Progenitor cell of endocrine pancreas (in vitro differentiated cells): ENCODE results near the gene CD22. TPM values are rescaled to one million over a fixed set of nuclear protein-coding genes. Genes with fewer than 3 reads are reported as not detected.
"Not testable (repeated sequence)": the region's sequence is repeated elsewhere in the genome, so short reads cannot be mapped to it uniquely, and the experiment has no call there.

Experiments
- DNase-seq: peaks from one replicate; pipeline ENCODE4 v3.0.0; 2021; ENCODE audit warnings: low spot score; ENCODE audit not compliant: unreplicated experiment
- H3K27ac Mint-ChIP-seq: 2 replicates; pipeline ENCODE4 v1.8.0; 2021; ENCODE audit warnings: mild to moderate bottlenecking, moderate library complexity, mixed read lengths
- H3K27me3 Mint-ChIP-seq: 2 replicates; pipeline ENCODE4 v1.8.0; 2021; ENCODE audit warnings: mixed read lengths
- H3K36me3 Mint-ChIP-seq: 2 replicates; pipeline ENCODE4 v1.8.0; 2022; ENCODE audit warnings: mixed read lengths; ENCODE audit not compliant: insufficient read depth
- H3K4me1 Mint-ChIP-seq: 2 replicates; pipeline ENCODE4 v1.8.0; 2021; ENCODE audit warnings: low read depth, mixed read lengths
- H3K4me3 Mint-ChIP-seq: 2 replicates; pipeline ENCODE4 v1.8.0; 2021; ENCODE audit warnings: low read depth, mild to moderate bottlenecking, moderate library complexity, mixed read lengths
- H3K9me3 Mint-ChIP-seq: 2 replicates; pipeline ENCODE4 v1.8.0; 2021; ENCODE audit warnings: low read depth, mixed read lengths
- CTCF ChIP-seq: fragments of 200-600 bp; sonication (generic); IDR thresholded peaks from one replicate; pipeline ENCODE4 v1.5.0; 2021; ENCODE audit warnings: antibody characterized with exemption, mild to moderate bottlenecking; ENCODE audit not compliant: unreplicated experiment
- total RNA-seq: library from RNA; stranded (reverse); gene quantifications from 2 replicates; pipeline ENCODE4 v1.2.1, GENCODE V29; 2021

Gene CD22
- total RNA-seq, 1 donor from 2014 or later, result 5.1 TPM

- no peak for TF ChIP-seq CTCF
- Mint-ChIP-seq H3K36me3 (no peaks in the 10 kb centered on the region), H3K4me1 (no peaks in the 10 kb centered on the region), H3K27me3 (peaks cover 7% of the 10 kb centered on the region), H3K27ac (no peak within 1 kb of the TSS), H3K9me3 (no peaks in the 10 kb centered on the region), H3K4me3 (no peak within 1 kb of the TSS)
- DNase-seq, result no peak
Measured at GRCh38 chr19:35370722-35371121, 41.7 kb downstream of the CD22 start, which contains the start of gene GPR42. Gene GPR42, plus strand, starts transcription at chr19:35371068. Its CDS starts 292 bp downstream, at chr19:35371360.

- peaks cover 7% of the 10 kb centered on the region for H3K27me3 Mint-ChIP-seq
- DNase-seq, result no peak
- TF ChIP-seq CTCF, result no peak
- H3K36me3 Mint-ChIP-seq, result no peaks in the 10 kb centered on the region
- no peak overlapping the region for H3K4me3 Mint-ChIP-seq
- no peaks in the 10 kb centered on the region for H3K4me1 Mint-ChIP-seq
- peak overlapping the region; percentile 12 for H3K27ac Mint-ChIP-seq
- no peaks in the 10 kb centered on the region for H3K9me3 Mint-ChIP-seq
Measured at GRCh38 chr19:35373492-35373891, 44.5 kb downstream of the CD22 start.

DNA sequence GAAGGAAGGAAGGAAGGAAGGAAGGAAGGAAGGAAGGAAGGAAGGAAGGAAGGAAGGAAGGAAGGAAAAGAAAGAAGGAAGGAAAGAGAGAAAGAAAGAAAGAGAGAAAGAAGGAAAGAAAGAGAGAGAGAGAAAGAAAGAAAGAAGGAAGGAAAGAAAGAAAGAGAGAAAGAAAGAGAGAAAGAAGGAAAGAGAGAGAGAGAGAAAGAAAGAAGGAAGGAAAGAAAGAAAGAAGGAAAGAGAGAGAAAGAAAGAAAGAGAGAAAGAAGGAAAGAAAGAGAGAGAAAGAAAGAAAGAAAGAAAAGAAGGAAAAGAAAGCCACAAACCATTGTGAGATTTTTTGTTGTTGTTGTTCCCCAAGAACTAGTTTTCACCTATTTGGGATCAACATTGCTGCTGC is 45.0 kb downstream of the CD22 start:
- not testable (repeated sequence) for H3K27me3 Mint-ChIP-seq, H3K9me3 Mint-ChIP-seq

DNA sequence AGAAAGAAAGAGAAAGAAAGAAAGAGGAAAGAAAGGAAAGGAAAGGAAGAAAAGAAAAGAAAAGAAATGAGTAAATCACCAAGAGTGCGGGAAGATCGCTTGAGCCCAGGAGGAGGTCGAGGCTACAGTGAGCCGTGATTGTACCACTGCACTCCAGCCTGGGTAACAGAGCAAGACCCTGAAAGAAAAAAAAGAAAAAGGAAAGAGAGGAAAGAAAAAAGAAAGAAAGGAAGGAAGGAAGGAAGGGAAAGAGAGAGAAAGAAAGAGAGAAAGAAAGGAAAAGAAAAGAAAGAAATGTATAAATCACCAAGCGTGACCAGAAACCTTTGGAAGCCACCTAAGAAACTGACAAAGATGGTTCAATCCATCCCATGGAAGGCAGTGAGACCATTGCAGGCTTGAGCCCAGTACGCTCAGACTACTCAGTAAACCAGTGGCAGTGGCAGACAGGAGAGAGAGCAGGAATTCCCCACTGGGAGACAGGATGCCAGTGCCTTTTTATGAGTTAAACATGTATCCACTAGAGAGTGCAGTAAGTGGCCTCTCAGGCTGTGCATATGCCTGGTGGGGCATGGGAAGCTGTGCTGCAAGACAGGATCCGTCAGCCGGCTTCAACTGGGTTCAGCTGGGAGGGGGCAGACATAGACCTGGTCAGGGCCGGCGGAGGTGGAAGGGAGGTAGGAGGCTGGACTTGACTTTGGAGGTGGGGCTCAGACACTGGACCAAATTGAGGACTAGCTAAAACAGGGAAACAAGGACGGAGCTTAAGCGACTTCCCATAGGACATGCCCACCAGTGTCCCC is 46.7 kb downstream of the CD22 start:
- Mint-ChIP-seq H3K4me3 (no peak overlapping the region), H3K27me3 (peaks cover 7% of the 10 kb centered on the region), H3K27ac (no peak overlapping the region), H3K9me3 (no peaks in the 10 kb centered on the region), H3K4me1 (peaks cover 9% of the 10 kb centered on the region), H3K36me3 (no peaks in the 10 kb centered on the region)
- TF ChIP-seq CTCF, result no peak
- DNase-seq, result no peak

More for the DNA sequence above, 45.0 kb downstream of the CD22 start:
- H3K4me1 Mint-ChIP-seq, H3K27ac Mint-ChIP-seq, H3K4me3 Mint-ChIP-seq, DNase-seq, H3K36me3 Mint-ChIP-seq: not testable (repeated sequence)

- Mint-ChIP-seq H3K9me3 (no peaks in the 10 kb centered on the region), H3K27me3 (peaks cover 7% of the 10 kb centered on the region), H3K36me3 (no peaks in the 10 kb centered on the region), H3K4me3 (no peak overlapping the region), H3K4me1 (peaks cover 14% of the 10 kb centered on the region), H3K27ac (no peak overlapping the region)
- no peak for TF ChIP-seq CTCF
- no peak for DNase-seq
Measured at GRCh38 chr19:35377656-35378055, 48.7 kb downstream of the CD22 start.

- no peak for TF ChIP-seq CTCF
- no peak overlapping the region for H3K27ac Mint-ChIP-seq
- no peaks in the 10 kb centered on the region for H3K36me3 Mint-ChIP-seq
- peaks cover 14% of the 10 kb centered on the region for H3K4me1 Mint-ChIP-seq
- H3K9me3 Mint-ChIP-seq, result no peaks in the 10 kb centered on the region
- no peak overlapping the region for H3K4me3 Mint-ChIP-seq
- no peak for DNase-seq
- H3K27me3 Mint-ChIP-seq, result peaks cover 6% of the 10 kb centered on the region
Measured at GRCh38 chr19:35378356-35378755, 49.4 kb downstream of the CD22 start.

DNA sequence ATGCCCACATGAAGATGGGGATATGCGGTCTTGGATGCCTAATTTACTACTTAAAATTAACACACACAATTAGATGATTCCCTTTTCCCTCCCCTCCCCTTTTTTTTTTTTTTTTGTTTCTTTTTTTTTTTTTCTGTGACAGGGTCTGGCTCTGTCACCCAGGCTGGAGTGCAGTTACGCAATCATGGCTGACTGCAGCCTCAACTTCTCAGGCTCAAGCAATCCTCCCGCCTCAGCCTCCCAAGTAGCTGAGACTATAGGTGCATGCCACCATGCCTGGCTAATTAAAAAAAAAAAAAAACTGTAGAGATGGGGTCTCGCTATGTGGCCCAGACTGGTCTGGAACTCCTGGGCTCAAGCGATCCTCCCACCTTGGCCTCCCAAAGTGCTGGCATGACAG is 50.6 kb downstream of the CD22 start:
- H3K36me3 Mint-ChIP-seq, DNase-seq, H3K4me3 Mint-ChIP-seq, H3K27me3 Mint-ChIP-seq, H3K9me3 Mint-ChIP-seq, H3K27ac Mint-ChIP-seq: not testable (repeated sequence)
- H3K4me1 Mint-ChIP-seq, result peaks cover 14% of the 10 kb centered on the region
